HG02571 (cell line): Measurements from ENCODE around the gene MOAP1.
"Not testable (repeated sequence)": the region's sequence is repeated elsewhere in the genome, so short reads cannot be mapped to it uniquely, and the experiment has no call there.

Experiments used
- ATAC-seq: cut with Tn5 transposase; IDR thresholded peaks from one replicate; pipeline ENCODE4 v1.9.1; 2021; ENCODE audit warnings: mild to moderate bottlenecking, moderate library complexity; ENCODE audit not compliant: unreplicated experiment

Gene MOAP1

DNA sequence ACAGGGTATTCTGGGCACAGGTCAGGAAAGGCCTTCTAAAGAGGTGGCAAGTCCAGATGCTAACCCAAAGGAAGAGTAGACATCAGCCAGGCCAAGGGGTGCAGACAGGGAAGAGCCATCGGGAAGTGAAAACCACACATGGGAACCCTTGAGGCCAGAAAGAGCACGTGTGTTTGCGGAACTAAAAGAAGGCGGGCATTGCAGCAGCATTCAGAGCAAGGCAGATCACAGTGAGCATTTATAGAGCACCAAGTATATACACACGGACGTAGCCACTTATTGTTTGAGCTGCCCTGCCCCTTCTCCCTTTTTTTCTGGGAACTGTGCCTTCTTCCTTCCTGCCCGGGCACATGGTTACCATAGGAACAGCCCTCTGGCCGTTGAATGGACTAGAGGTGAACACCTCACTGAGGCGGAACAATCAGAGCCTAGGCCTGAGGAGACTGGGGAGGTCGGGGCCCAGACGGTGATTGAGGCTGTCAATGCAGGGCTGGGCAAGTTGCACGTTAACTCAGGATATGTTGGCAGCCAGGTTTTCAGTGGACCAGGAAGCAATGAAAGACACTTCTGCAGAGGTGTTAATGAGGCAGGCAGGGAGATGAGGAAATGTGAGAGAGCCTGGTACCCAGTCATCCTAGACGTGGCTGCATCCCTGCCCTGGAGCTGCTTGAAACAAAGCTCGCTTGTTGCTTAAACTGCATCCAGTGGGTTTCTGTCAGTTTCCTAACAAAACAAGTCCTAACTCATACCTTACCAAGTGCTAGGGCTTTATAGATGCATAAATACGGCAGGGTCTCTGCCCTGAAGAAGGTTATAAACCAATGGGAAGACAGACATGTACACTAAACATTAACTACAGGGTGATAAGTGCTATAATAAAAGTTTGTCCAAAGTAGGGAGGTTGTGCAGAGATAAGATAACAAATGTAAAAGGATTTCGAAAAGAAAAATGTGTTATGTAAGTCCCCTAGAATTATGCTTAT lies 34.2 kb downstream of the MOAP1 start:
- no peak for ATAC-seq

DNA sequence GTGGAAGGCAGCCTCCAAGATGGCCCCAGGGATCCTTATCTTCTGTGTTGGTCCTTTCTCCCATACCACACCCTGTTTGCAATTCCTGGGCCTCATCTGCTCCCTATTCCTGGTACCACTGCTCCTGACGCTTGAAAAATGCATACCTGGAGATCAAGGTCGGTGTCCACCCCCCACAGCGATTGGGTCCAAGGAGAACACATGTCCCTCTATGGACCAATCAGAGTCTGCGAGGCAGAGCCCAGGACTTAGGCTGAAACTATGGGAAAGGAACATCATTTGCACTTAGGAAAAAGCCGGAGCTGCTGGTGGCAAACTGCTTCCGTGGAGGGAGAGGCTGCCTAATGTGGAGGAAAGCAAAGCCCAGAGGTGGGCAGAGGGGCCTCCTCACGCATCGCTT lies 35.7 kb downstream of the MOAP1 start:
- no peak for ATAC-seq

- no peak for ATAC-seq
Observed at GRCh38 chr14:93146119-93146518, 38.6 kb downstream of the MOAP1 start.

- ATAC-seq = no peak
Observed at GRCh38 chr14:93142854-93143652, 41.6 kb downstream of the MOAP1 start.

- no peak for ATAC-seq
Observed at GRCh38 chr14:93137864-93138263, 46.8 kb downstream of the MOAP1 start.

DNA sequence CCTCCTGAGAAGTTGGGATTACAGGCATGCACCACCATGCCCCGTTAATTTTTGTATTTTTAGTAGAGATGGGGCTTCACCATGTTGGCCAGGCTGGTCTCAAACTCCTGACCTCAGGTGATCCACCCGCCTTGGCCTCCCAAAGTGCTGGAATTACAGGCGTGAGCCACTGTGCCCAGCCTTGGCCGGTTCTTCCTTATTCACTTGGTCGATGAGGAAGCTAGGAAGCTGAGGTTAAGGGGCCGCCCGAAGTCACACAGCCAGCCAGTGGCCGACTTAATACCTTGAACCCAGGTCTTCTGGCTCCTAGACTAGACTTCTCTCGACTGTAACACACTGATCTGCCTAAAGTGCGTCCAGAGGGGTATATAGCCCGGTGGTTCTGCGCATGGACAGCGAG lies 48.2 kb downstream of the MOAP1 start:
- ATAC-seq = not testable (repeated sequence)

DNA sequence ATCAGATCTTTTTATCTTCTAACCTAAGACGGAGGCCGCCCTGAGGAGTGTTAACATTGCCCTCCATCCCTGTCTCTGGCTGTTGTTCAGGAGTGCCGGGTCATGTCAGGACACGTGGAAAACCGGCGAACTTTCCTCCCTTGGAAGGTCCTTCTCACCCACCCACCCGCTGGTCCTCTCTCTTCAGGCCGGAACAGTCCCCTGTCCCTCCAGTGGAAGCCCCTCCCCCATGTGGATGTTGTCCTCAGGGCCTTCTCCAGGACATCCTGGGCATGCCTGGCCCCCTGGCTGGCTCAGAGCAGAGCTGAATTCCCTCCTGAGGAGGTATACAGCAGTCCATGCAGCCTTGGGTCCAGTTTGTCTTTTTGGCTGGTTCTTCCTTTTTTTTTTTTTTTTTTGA lies 48.7 kb downstream of the MOAP1 start:
- ATAC-seq = no peak

DNA sequence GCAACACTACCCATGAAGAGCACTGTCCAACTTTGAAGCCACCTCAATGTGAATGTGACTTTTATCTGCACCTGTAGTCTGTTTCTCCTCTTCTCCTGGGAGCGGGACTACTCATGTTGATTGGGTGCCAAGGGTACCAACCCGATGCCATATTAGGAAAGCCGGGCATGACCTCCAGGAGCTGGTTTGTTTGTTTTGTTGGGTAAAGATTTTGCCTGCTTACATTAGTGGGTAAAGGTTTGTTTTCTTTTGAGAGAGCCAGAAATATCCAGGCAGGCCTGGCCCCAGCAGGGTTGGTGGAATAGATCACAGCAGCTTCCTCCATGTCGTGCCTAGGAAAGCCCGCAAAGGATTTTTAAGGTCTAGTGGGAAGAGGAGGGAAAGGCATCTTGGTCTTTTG lies 49.3 kb downstream of the MOAP1 start:
- ATAC-seq = no peak

DNA sequence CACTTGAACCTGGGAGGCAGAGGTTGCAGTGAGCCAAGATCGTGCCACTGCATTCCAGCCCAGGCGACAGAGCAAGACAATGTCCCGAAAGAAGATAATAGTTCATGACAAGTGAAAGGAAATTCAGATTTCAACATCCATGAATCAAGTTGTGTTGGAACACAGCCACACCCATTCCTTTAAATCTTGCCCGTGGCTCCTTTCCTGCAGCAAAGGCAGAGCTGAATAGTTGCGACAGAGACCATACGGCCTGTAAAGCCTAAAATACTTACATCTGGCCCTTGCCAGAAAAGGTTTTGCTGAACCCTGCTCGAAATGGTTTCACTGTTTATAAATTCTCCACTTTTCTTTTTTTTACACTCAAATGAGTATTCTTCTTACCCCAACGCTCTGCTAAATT lies 51.2 kb downstream of the MOAP1 start:
- ATAC-seq = no peak

DNA sequence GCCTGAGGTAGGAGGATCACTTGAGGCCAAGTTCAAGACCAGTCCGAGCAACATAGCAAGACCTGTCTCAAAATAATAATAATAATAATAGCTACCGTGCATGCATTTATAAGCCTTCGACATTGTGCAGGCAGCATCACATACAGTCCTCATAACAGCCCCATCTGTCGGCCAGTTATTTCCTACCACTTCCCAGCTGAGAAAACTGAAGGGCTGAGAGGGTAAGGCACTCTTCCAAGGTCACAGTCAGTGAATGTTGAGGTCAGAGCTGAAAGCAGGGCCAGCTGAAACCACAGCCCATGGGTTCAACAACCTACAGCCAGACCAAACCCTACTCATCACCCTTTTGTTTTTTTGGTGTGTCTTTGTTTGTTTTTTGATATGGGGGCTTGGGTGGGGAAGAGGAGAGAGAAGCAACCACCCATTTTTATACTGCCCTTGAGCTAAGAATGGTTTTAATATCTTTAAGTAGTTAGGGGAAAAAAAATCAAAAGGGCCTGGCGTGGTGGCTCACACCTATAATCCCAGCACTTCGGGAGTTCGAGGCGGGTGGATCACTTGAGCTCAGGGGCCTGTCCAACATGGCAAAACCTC lies 52.1 kb downstream of the MOAP1 start:
- no peak for ATAC-seq
